UCSD-AML1 (cell line): ENCODE data around the gene ADGRL1.

Source experiments
- DNase-seq: peaks from one replicate; lab custom pipeline; 2025; ENCODE audit not compliant: unreplicated experiment; lab: John Stamatoyannopoulos, UW

The ADGRL1 gene

GRCh38 chr19:14142262-14143190 is 63.4 kb downstream of the ADGRL1 start:
- no peak for DNase-seq

DNA sequence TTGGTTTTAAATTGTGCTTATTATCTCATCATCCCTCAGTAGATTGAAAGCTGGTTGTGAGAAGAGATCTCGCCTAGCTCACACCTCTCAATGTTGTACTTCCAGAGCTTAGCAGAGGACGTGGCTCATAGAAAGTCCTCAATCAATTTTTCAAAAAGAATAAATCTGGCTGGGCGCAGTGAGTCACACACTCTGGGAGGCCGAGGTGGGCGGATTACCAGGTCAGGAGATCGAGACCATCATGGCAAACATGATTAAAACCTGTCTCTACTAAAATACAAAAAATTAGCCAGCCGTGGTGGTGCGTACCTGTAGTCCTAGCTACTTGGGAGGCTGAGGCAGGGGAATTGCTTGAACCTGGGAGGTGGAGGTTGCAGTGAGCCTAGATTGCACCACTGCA is 64.9 kb downstream of the ADGRL1 start:
- DNase-seq: no peak

- DNase-seq: peak; percentile 65
Observed at GRCh38 chr19:14139944-14140343, 66.0 kb downstream of the ADGRL1 start.

- no peak for DNase-seq
Observed at GRCh38 chr19:14138576-14139265, 67.2 kb downstream of the ADGRL1 start.

GRCh38 chr19:14136509-14137281 is 69.3 kb downstream of the ADGRL1 start, which contains the start of gene ASF1B:
ASF1B (minus strand) TSS chr19:14136589; CDS start chr19:14136456, 133 bp downstream.
- DNase-seq: peak; percentile 99

DNA sequence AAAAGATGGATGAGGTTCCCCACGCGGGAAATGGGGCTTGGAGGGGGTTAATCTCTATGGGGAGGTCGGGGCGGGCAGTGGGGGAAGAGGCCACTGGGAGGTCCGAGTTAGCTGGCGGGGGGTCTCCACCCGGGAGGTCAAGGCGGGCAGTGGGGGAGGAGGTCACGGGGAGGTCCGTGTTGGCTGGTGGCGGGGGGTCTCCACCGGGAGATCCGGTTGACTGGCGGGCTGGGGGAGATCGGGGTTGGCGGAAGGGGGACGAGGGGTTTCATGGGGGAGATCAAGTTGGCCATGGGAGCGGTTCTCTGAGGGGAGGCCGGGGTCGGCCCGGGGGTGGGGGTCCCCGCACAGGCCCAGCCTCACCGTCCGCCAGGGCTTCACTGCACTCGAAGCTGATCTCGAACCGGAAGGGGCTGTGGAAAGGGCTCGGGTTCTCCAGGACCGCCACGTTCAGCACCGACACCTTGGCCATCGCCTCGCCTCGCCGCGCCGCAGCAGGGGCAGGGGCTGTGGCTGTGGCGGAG is 69.9 kb downstream of the ADGRL1 start:
- no peak for DNase-seq

- DNase-seq: no peak
Observed at GRCh38 chr19:14135355-14135754, 70.6 kb downstream of the ADGRL1 start.

DNA sequence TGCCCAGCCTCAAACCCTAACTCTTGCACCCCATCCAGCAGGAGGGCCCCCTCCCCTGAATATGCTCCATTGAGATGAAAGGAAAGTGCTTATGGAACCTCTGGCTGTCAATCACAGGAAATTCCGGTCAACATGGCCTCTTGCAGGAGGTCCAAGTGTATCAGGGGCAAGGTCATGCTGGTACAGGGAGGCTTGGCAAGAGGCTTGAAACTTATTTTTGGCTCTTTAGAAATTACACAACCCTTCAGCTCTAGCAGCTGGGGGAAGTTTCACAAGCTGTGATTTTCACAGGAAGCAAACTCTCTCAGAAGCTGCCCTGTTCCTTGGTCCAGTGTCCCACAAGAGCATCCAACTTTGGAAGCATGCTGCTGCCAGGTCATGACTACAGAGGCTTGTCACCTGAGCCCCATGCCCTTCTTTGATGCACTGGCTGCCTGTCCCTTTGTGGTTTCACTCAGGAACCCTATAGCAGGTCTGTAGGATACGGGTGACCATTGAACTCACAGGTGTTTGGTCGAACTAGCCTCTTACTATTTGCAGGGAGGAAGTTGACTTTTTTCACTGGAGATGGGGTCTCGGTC is 78.0 kb downstream of the ADGRL1 start:
- no peak for DNase-seq

DNA sequence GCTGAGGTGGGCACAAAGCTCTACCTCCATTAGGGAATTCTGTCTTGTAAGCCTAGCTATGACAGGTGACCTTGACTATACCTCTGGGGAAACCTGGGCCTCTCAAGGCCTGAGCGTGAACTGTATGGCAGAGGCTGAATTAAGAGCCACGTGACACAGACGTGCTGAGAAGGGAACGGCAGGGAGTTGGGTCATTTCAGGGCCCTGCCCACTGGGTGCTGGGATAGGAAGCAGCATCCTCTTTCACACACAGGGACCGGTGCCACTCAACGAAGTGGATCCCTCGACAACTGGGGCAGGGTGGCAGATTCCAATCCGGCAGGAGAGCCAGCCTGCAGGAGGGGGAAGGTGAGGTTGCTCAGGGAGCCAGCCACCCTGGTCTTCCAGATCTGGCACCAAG is 78.8 kb downstream of the ADGRL1 start:
- DNase-seq: no peak

DNA sequence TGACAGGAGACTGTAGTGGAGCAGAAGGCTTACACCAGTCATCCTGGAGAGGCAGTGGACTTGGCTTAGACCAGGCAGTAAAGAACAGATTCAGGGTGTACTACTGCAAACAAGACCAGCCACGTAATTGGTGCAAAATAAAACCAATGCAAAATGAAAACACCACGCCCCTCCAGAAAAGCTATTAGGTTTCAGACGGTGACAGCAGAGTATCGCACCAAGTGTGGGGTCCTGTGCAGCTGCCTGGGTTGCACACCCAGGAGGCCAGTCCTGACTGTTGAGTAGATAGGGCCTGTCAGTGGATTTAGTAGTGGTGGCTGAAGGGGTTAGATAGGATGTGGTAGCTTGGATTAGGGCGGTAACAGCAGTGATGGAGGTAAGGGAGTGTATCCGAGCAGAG is 83.0 kb downstream of the ADGRL1 start:
- no peak for DNase-seq

DNA sequence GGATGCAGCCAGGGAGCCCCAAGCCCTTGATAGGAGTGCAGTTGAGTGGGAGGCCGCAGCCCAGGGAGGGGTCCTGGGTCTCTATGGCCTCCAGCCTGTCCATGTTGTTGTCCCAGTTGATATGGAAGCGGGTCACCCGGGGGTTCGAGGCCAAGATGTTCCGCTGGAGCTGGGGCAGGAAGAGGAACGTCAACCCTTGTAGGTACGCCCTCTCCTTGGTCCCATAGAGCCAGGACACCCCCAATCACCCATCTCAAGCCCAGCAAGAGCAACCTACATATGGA is 85.5 kb downstream of the ADGRL1 start:
- DNase-seq: no peak

DNA sequence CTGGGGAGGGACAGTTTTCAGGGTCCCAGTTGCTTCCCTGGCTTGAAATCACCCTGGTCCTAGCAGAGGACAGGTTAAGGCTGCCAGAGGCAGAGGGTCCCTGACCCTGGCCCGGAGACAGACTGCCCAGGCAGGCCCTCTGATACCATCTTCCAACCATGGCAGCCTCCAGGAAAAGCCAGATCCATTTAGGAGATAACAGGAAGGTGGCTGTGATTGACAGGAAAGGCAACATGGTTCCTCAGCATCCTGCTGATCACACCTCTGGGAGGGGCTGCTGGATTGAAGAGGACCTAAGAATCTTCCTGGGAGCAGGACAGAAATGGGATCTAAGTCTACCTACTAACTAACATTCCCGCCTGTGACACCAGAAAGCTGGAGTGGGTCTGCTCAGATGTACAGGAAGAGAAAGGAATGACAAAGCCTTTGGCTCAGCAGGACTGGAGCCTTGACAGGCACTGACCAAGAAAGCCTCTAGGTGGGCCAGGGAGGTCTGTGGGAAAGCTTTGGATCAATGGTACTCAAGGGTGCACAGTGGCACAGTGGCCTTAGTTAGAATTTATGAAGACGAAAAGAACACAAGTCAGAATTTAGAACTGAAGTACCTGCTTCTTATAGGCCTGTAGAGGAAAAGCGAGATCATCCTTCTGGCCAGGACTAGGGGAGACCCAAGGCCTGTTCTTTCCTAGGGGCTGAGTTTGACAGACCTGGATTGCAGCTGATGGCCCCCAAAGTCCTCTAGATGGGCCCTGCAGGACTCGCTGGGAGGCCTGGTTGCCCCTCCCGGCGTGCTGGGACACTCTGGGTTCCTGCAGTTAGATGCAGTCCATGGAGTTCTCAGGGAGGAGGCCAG is 86.1 kb downstream of the ADGRL1 start:
- no peak for DNase-seq

DNA sequence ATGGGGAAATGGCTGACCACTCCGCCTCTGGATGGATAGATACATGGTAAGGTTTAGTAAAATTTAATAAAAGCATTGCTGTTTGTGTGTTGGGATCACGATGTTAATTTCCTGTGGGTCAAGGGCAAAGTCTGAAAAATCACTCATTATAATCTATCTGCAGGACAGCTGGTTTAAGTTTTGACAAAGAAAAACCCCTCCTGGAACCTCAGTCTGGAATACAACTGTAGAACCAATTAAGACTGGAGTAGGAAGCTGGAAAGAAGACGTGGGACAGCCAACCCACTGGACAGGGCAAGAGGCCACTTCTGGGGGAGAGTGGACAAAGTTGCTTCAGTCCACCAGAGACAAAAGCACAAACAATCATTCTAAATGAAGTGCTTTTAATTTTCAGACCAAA is 86.8 kb downstream of the ADGRL1 start:
- no peak for DNase-seq

GRCh38 chr19:14118165-14119051 is 87.6 kb downstream of the ADGRL1 start:
- peak; percentile 76 for DNase-seq

- peak; percentile 99 for DNase-seq
Observed at GRCh38 chr19:14117668-14118164, 88.3 kb downstream of the ADGRL1 start, which contains the start of gene PRKACA. PRKACA (minus strand) TSS chr19:14117762; CDS start chr19:14117547, 215 bp downstream.

- no peak for DNase-seq
Observed at GRCh38 chr19:14116918-14117578, 88.9 kb downstream of the ADGRL1 start.

DNA sequence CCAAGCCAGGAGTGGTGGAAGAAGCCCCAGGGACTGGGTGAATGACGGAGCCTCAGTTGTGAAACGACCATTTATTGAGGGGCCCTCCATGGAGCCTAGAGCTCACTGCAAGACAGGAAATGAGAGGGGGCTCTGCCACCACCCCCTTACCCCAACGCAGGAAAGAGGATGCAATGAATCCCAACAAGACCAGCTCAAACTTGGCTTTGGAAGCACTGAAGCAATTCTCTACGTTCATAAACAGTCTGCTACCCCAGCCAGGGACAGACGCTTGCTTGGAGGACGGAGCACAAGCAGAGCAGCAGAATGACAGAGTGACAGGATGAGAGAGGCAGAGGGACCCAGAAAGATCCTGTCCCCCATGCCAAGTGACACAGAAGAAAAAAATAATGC is 89.4 kb downstream of the ADGRL1 start:
- no peak for DNase-seq

GRCh38 chr19:14115756-14116155 is 90.2 kb downstream of the ADGRL1 start:
- no peak for DNase-seq
